ENCODE measurements around the gene WDR47. TPM values are rescaled to one million over a fixed set of nuclear protein-coding genes. Genes with fewer than 3 reads are reported as not detected.

Gene WDR47
- total and polyA plus RNA-seq, 2 experiments from 2014 or later: 15.5 to 17.9 TPM

GRCh38 chr1:108953452-108953851 lies 88.5 kb downstream of the WDR47 start:
- peaks cover 3% of the 10 kb centered on the region for H3F3A ChIP-seq (ENCODE audit: insufficient read depth)
- H3K9ac ChIP-seq: no peak overlapping the region
- H4K20me1 ChIP-seq (ENCODE audit: insufficient read depth): no peaks in the 10 kb centered on the region
- peaks cover 3% of the 10 kb centered on the region; the same call in 1 of the 2 replicates for H3K4me1 ChIP-seq (ENCODE audit: insufficient read depth)
- H3K4me3 ChIP-seq: no peak overlapping the region
- DNase-seq: no peak
- no peaks in the 10 kb centered on the region for H3K9me3 ChIP-seq (ENCODE audit: low read depth)
- H3K79me2 ChIP-seq (ENCODE audit: insufficient read depth): peaks cover 94% of the 10 kb centered on the region
- no peaks in the 10 kb centered on the region for H3K27me3 ChIP-seq (replicated peaks; ENCODE audit: insufficient read depth)
- TF ChIP-seq EZH2phosphoT487 (IDR thresholded peaks at IDR 0.05; ENCODE audit: insufficient read depth, low read depth) (no peak), EZH2 (IDR thresholded peaks at IDR 0.05; ENCODE audit: insufficient read depth, poor library complexity, severe bottlenecking) (no peak)
- H3K9me2 ChIP-seq (ENCODE audit: insufficient read depth): no peaks in the 10 kb centered on the region
- H3K4me2 ChIP-seq (ENCODE audit: unreplicated experiment): no peak overlapping the region
- in situ Hi-C loops (cut with MboI): no loop called here
- no peaks in the 10 kb centered on the region for H3K36me3 ChIP-seq (ENCODE audit: low read depth)
- no peak overlapping the region for H2AFZ ChIP-seq
- WGBS, 2 experiments (ENCODE audit: low coverage in 1 of 2, low lambda C conversion rate in 2 of 2, missing lambda C conversion rate in 2 of 2): 98 to 100% methylated on average over 6 of the region's 6 CpGs
- H3K27ac ChIP-seq: no peak overlapping the region

DNA sequence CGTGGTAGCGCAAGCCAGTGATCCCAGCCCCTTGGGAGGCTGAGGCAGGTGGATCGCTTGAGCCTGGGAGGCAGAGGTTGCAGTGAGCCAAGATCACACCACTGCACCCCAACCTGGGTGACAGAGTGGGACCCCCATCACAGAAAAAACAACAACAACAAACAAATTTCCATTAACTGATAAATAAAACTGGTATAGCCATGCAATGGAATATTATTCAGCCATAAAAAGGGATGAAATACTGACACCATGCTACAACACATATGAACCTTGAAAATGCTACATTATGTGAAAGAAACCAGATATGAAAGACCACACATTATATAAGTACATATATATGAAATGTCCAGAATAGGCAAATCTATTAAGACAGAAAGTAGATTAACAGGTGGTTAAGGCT lies 90.7 kb downstream of the WDR47 start:
- in situ Hi-C loops (cut with MboI): no loop called here
- H3K36me3 ChIP-seq (ENCODE audit: low read depth): peaks cover 9% of the 10 kb centered on the region; the same call in 1 of the 2 replicates

GRCh38 chr1:108949044-108949443 lies 92.9 kb downstream of the WDR47 start:
- DNase-seq: no peak
- Histone ChIP-seq H3K79me2 (ENCODE audit: insufficient read depth) (peaks cover 78% of the 10 kb centered on the region), H3K4me2 (ENCODE audit: unreplicated experiment) (no peak overlapping the region), H3K4me3 (no peak overlapping the region), H3K9ac (no peak overlapping the region), H3K9me2 (ENCODE audit: insufficient read depth) (no peaks in the 10 kb centered on the region), H3F3A (ENCODE audit: insufficient read depth) (peaks cover 13% of the 10 kb centered on the region), H4K20me1 (ENCODE audit: insufficient read depth) (no peaks in the 10 kb centered on the region), H3K36me3 (ENCODE audit: low read depth) (peaks cover 9% of the 10 kb centered on the region; the same call in 1 of the 2 replicates), H2AFZ (no peak overlapping the region), H3K9me3 (ENCODE audit: low read depth) (no peaks in the 10 kb centered on the region), H3K27ac (no peak overlapping the region), H3K4me1 (ENCODE audit: insufficient read depth) (peaks cover 11% of the 10 kb centered on the region), H3K27me3 (replicated peaks; ENCODE audit: insufficient read depth) (no peaks in the 10 kb centered on the region)
- in situ Hi-C loops (cut with MboI): no loop called here
- 88 to 91% methylated on average over 4 of the region's 4 CpGs for WGBS, 2 experiments (ENCODE audit: low coverage in 1 of 2, low lambda C conversion rate in 2 of 2, missing lambda C conversion rate in 2 of 2)
- TF ChIP-seq EZH2 (IDR thresholded peaks at IDR 0.05; ENCODE audit: insufficient read depth, poor library complexity, severe bottlenecking) (no peak), EZH2phosphoT487 (IDR thresholded peaks at IDR 0.05; ENCODE audit: insufficient read depth, low read depth) (no peak)

More for the DNA sequence above, 90.7 kb downstream of the WDR47 start:
- Histone ChIP-seq H3K79me2 (ENCODE audit: insufficient read depth) (peaks cover 92% of the 10 kb centered on the region), H4K20me1 (ENCODE audit: insufficient read depth) (no peaks in the 10 kb centered on the region), H3K4me3 (no peak overlapping the region), H3K9ac (no peak overlapping the region), H3K4me2 (ENCODE audit: unreplicated experiment) (no peak overlapping the region), H3F3A (ENCODE audit: insufficient read depth) (peaks cover 13% of the 10 kb centered on the region), H3K27ac (no peak overlapping the region), H3K4me1 (ENCODE audit: insufficient read depth) (peaks cover 11% of the 10 kb centered on the region), H2AFZ (no peak overlapping the region), H3K27me3 (replicated peaks; ENCODE audit: insufficient read depth) (no peaks in the 10 kb centered on the region), H3K9me2 (ENCODE audit: insufficient read depth) (no peaks in the 10 kb centered on the region), H3K9me3 (ENCODE audit: low read depth) (no peaks in the 10 kb centered on the region)
- DNase-seq: no peak
- TF ChIP-seq EZH2 (IDR thresholded peaks at IDR 0.05; ENCODE audit: insufficient read depth, poor library complexity, severe bottlenecking) (no peak), EZH2phosphoT487 (IDR thresholded peaks at IDR 0.05; ENCODE audit: insufficient read depth, low read depth) (no peak)
- WGBS, 2 experiments (ENCODE audit: low coverage in 1 of 2, low lambda C conversion rate in 2 of 2, missing lambda C conversion rate in 2 of 2): 98 to 100% methylated on average over 3 of the region's 3 CpGs

DNA sequence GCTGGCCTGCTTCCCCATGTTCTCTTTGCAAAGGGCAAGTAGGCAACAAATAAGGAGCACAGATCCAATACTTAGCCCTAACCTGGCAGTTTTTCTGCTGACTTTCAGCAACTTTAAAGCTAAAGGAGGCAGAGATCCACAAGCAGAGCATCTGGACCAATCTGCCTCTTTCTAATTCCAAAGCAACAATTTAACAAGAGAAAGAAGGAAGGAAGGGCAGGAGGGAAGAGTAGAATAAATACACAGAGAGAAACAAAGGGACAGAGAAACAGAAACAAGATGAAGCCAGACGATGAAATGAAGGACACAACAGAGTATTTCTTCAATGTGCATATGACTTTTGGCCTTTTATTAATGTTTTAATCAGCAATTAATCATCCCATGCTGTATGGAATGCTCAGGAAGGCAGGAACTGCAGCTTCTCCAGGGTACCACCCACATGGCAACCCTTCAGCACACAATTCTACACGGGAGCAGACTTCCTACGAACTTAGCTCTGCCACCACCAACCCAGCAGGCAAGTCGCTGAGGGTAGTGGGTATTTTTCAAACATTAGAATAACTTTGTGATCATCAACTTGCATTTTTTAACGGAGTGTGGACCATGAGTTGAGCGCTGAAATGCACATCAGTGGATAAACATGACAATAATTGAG lies 93.9 kb downstream of the WDR47 start:
- Histone ChIP-seq H3K9me2 (ENCODE audit: insufficient read depth) (no peaks in the 10 kb centered on the region), H3K36me3 (ENCODE audit: low read depth) (peaks cover 9% of the 10 kb centered on the region; the same call in 1 of the 2 replicates), H3K4me2 (ENCODE audit: unreplicated experiment) (peak overlapping the region; percentile 81), H3F3A (ENCODE audit: insufficient read depth) (peaks cover 13% of the 10 kb centered on the region), H3K27me3 (replicated peaks; ENCODE audit: insufficient read depth) (no peaks in the 10 kb centered on the region), H3K79me2 (ENCODE audit: insufficient read depth) (peaks cover 67% of the 10 kb centered on the region), H3K9ac (peak overlapping the region; percentile 53), H3K9me3 (ENCODE audit: low read depth) (no peaks in the 10 kb centered on the region), H3K4me3 (peak overlapping the region; percentile 62), H4K20me1 (ENCODE audit: insufficient read depth) (no peaks in the 10 kb centered on the region), H2AFZ (peak overlapping the region; percentile 79), H3K27ac (peak overlapping the region; percentile 32; the same call in 1 of the 2 replicates), H3K4me1 (ENCODE audit: insufficient read depth) (peaks cover 11% of the 10 kb centered on the region)
- no peak for TF ChIP-seq EZH2 (IDR thresholded peaks at IDR 0.05; ENCODE audit: insufficient read depth, poor library complexity, severe bottlenecking)
- TF ChIP-seq EZH2phosphoT487 (IDR thresholded peaks at IDR 0.05; ENCODE audit: insufficient read depth, low read depth): no peak
- 3 to 4% methylated on average over 6 of the region's 6 CpGs for WGBS, 2 experiments (ENCODE audit: low coverage in 1 of 2, low lambda C conversion rate in 2 of 2, missing lambda C conversion rate in 2 of 2)
- in situ Hi-C loops (cut with MboI): no loop called here
- peak; percentile 50 for DNase-seq

All from GM23248 (cell line).